HCT116 (cell line): ENCODE data around the gene GTF2IRD2.
"Not testable (repeated sequence)": the region's sequence is repeated elsewhere in the genome, so short reads cannot be mapped to it uniquely, and the experiment has no call there.

Experiments used
- CEBPB ChIP-seq: IDR thresholded peaks from 2 replicates; pipeline ENCODE4 v1.6.1; 2012; ENCODE audit warnings: low read depth
- EGR1 ChIP-seq: IDR thresholded peaks from 2 replicates; pipeline ENCODE4 v1.6.1; 2012; ENCODE audit warnings: low read depth
- EZH2 ChIP-seq: fragments of 200-600 bp; sonication (generic); IDR thresholded peaks from 2 replicates; pipeline ENCODE4 v1.6.1; 2017; ENCODE audit warnings: antibody characterized with exemption, mixed run types
- EZH2phosphoT487 ChIP-seq: fragments of 200-600 bp; IDR thresholded peaks from 2 replicates; pipeline ENCODE4 v1.6.1; 2018; ENCODE audit warnings: antibody characterized with exemption, borderline replicate concordance
- POLR2AphosphoS5 ChIP-seq: IDR thresholded peaks from 2 replicates; pipeline ENCODE4 v1.6.1; 2011; ENCODE audit warnings: mild to moderate bottlenecking, low read depth, low read length, moderate library complexity
- RAD21 ChIP-seq: IDR thresholded peaks from 2 replicates; pipeline ENCODE4 v1.6.1; 2012; ENCODE audit warnings: low read depth, mild to moderate bottlenecking
- YY1 ChIP-seq: IDR thresholded peaks from 2 replicates; pipeline ENCODE4 v1.6.1; 2011; ENCODE audit warnings: low read length, low read depth, moderate library complexity, mild to moderate bottlenecking; ENCODE audit not compliant: insufficient replicate concordance; ENCODE audit errors: extremely low read depth
- ZFX ChIP-seq: fragments of 450-650 bp; IDR thresholded peaks from 2 replicates; pipeline ENCODE4 v1.6.1; 2017
- ZNF274 ChIP-seq: fragments of 200-500 bp; sonication (Bioruptor generic); IDR thresholded peaks from 2 replicates; pipeline ENCODE4 v1.6.1; 2014; ENCODE audit warnings: mild to moderate bottlenecking, low read depth, low read length, inconsistent platforms
- TF ChIP-seq, protein P1 (sequence below): IDR thresholded peaks from 2 replicates; pipeline ENCODE4 v1.6.1; 2012
- TF ChIP-seq, protein P2 (sequence below), 3 experiments: fragments of 200-600 bp in 1 of 3; sonication (generic) in 1 of 3; IDR thresholded peaks in 2 of 3; conservative IDR thresholded peaks in 1 of 3; 2 replicates each; pipeline ENCODE4 v1.5.1; 2012 to 2017; ENCODE audit warnings: low read depth in 2 of 3, low read length in 2 of 3, antibody characterized with exemption in 1 of 3, borderline replicate concordance in 1 of 3, control low read depth in 1 of 3, mild to moderate bottlenecking in 1 of 3, mixed read lengths in 1 of 3, mixed run types in 1 of 3, moderate library complexity in 1 of 3; ENCODE audit not compliant: insufficient read depth in 1 of 3

DNA sequence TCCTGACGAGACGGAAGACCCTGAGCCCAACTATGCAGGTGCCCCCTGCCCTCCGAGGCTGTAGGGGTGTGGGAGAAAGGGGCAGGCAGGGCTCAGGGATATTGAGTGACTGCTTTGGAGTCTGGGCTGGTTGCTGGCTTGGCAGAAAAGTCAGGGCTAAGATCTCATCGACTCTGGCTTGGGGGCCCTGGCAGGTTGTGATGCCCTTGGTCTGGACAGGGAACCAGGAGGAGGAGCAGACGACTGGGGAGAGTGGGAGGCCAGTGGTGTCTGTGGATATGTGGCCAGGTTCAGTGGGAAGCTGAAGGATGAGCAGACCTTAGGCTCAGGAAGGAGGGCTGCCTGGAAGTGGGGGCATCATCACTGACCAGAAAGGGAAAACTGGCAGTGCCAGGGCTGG is 67.8 kb downstream of the GTF2IRD2 start:
- TF ChIP-seq, protein P1, sequence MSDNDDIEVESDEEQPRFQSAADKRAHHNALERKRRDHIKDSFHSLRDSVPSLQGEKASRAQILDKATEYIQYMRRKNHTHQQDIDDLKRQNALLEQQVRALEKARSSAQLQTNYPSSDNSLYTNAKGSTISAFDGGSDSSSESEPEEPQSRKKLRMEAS = not testable (repeated sequence)
- not testable (repeated sequence) for TF ChIP-seq POLR2AphosphoS5, EZH2, CEBPB, ZNF274, YY1, EZH2phosphoT487, ZFX, EGR1, RAD21
- TF ChIP-seq, protein P2, sequence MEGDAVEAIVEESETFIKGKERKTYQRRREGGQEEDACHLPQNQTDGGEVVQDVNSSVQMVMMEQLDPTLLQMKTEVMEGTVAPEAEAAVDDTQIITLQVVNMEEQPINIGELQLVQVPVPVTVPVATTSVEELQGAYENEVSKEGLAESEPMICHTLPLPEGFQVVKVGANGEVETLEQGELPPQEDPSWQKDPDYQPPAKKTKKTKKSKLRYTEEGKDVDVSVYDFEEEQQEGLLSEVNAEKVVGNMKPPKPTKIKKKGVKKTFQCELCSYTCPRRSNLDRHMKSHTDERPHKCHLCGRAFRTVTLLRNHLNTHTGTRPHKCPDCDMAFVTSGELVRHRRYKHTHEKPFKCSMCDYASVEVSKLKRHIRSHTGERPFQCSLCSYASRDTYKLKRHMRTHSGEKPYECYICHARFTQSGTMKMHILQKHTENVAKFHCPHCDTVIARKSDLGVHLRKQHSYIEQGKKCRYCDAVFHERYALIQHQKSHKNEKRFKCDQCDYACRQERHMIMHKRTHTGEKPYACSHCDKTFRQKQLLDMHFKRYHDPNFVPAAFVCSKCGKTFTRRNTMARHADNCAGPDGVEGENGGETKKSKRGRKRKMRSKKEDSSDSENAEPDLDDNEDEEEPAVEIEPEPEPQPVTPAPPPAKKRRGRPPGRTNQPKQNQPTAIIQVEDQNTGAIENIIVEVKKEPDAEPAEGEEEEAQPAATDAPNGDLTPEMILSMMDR (IDR thresholded peaks at IDR 0.05 in 2 of 3, conservative IDR thresholded peaks at IDR 0.05 in 1 of 3; ENCODE audit: borderline replicate concordance in 1 of 3, insufficient read depth in 1 of 3, low read depth in 2 of 3, low read length in 2 of 3) = not testable (repeated sequence)
